MCF 10A (cell line): ENCODE results near the gene NYNRIN. TPM values are rescaled to one million over a fixed set of nuclear protein-coding genes. Genes with fewer than 3 reads are reported as not detected.

Experiments used
- BruUV-seq: library from RNA; stranded (reverse); fragments of 400-500 nt; replicated peaks from 2 replicates; lab custom pipeline; 2021; lab: Mats Ljungman, UMichigan
- CTCF ChIA-PET: fragments of 300-600 bp; sonication (Branson Sonifier 250); formaldehyde crosslinking; extraction: SDS; loops from one replicate; lab custom pipeline; 2021; ENCODE audit warnings: antibody characterized with exemption, inconsistent platforms; lab: Yijun Ruan, JAX
- POLR2A ChIA-PET: fragments of 300-600, 350-650 bp; sonication (Branson Sonifier 250); formaldehyde crosslinking; extraction: SDS; loops from one replicate; lab custom pipeline; 2020; ENCODE audit warnings: antibody characterized with exemption, inconsistent platforms; lab: Yijun Ruan, JAX
- DNase-seq: peaks from one replicate; pipeline ENCODE4 v3.0.0-alpha.2; 2018; ENCODE audit not compliant: unreplicated experiment
- H3K27ac Mint-ChIP-seq: one replicate; pipeline ENCODE4 v1.8.0; 2022; ENCODE audit warnings: mild to moderate bottlenecking, low read depth, mixed read lengths; ENCODE audit not compliant: unreplicated experiment
- H3K27me3 Mint-ChIP-seq: one replicate; pipeline ENCODE4 v1.8.0; 2022; ENCODE audit warnings: mixed read lengths; ENCODE audit not compliant: insufficient read depth, unreplicated experiment
- H3K36me3 Mint-ChIP-seq: one replicate; pipeline ENCODE4 v1.8.0; 2022; ENCODE audit warnings: mild to moderate bottlenecking, moderate library complexity, mixed read lengths; ENCODE audit not compliant: insufficient read depth, unreplicated experiment
- H3K4me1 Mint-ChIP-seq: one replicate; pipeline ENCODE4 v1.8.0; 2022; ENCODE audit warnings: mixed read lengths; ENCODE audit not compliant: insufficient read depth, unreplicated experiment
- H3K4me3 Mint-ChIP-seq: one replicate; pipeline ENCODE4 v1.8.0; 2022; ENCODE audit warnings: mild to moderate bottlenecking, moderate library complexity, mixed read lengths; ENCODE audit not compliant: unreplicated experiment
- H3K9me3 Mint-ChIP-seq: one replicate; pipeline ENCODE4 v1.8.0; 2022; ENCODE audit warnings: mixed read lengths; ENCODE audit not compliant: unreplicated experiment
- CTCF ChIP-seq: fragments of 200-600 bp; IDR thresholded peaks from one replicate; pipeline ENCODE4 v1.8.0; 2022; ENCODE audit warnings: antibody characterized with exemption, mild to moderate bottlenecking; ENCODE audit not compliant: unreplicated experiment
- intact Hi-C: fragments of 100-400 bp; cut with micrococcal nuclease; formaldehyde crosslinking; loops from 2 replicates; pipeline ENCODE4 v1.14.1; 2022
- total RNA-seq: library from RNA; stranded (reverse); gene quantifications from 2 replicates; pipeline ENCODE4 v1.2.3, GENCODE V29; 2022

NYNRIN gene
- total RNA-seq, 1 experiment from 2014 or later = not detected

GRCh38 chr14:24414077-24414476 is 15.3 kb downstream of the NYNRIN start:
- CTCF ChIA-PET = interaction anchor here (0.5 to 10.5 kb wide), 9 partner anchors 10 to 84 kb away, joined by 3 to 109 read pairs (median 7); partner anchors contain the start of genes ADCY4 and KHNYN
- intact Hi-C loops = no loop called here
- no peak for TF ChIP-seq CTCF

GRCh38 chr14:24414732-24415420 is 16.1 kb downstream of the NYNRIN start:
- ChIA-PET CTCF (interaction anchor here (0.7 to 5.9 kb wide), 9 partner anchors 9 to 81 kb away, joined by 3 to 41 read pairs (median 4); partner anchors contain the start of gene KHNYN), POLR2A (no interaction called here)
- Mint-ChIP-seq H3K36me3 (no peaks in the 10 kb centered on the region), H3K9me3 (no peaks in the 10 kb centered on the region), H3K4me1 (peaks cover 11% of the 10 kb centered on the region), H3K27me3 (no peaks in the 10 kb centered on the region), H3K27ac (no peak overlapping the region), H3K4me3 (no peak overlapping the region)
- TF ChIP-seq CTCF = no peak
- BruUV-seq = no TSS peak
- intact Hi-C loops = no loop called here
- DNase-seq = no peak

More at GRCh38 chr14:24414077-24414476, 15.3 kb downstream of the NYNRIN start:
- H3K27ac Mint-ChIP-seq = no peak overlapping the region
- DNase-seq = no peak
- peaks cover 11% of the 10 kb centered on the region for H3K4me1 Mint-ChIP-seq
- POLR2A ChIA-PET = interaction anchor here (0.6 kb wide), 2 partner anchors 16 to 101 kb away, joined by 3 read pairs; no protein-coding TSS in a partner anchor
- no peaks in the 10 kb centered on the region for H3K9me3 Mint-ChIP-seq
- no peak overlapping the region for H3K4me3 Mint-ChIP-seq
- no TSS peak for BruUV-seq
- H3K27me3 Mint-ChIP-seq = no peaks in the 10 kb centered on the region
- no peaks in the 10 kb centered on the region for H3K36me3 Mint-ChIP-seq

- peaks cover 11% of the 10 kb centered on the region for H3K4me1 Mint-ChIP-seq
- no peaks in the 10 kb centered on the region for H3K36me3 Mint-ChIP-seq
- no peak overlapping the region for H3K27ac Mint-ChIP-seq
- ChIA-PET POLR2A (no interaction called here), CTCF (interaction anchor here (0.7 to 5.9 kb wide), 6 partner anchors 8 to 82 kb away, joined by 3 to 41 read pairs (median 6); no protein-coding TSS in a partner anchor)
- no peak overlapping the region for H3K4me3 Mint-ChIP-seq
- intact Hi-C loops = no loop called here
- BruUV-seq = no TSS peak
- no peaks in the 10 kb centered on the region for H3K9me3 Mint-ChIP-seq
- no peak for TF ChIP-seq CTCF
- no peak for DNase-seq
- H3K27me3 Mint-ChIP-seq = no peaks in the 10 kb centered on the region
Measured at GRCh38 chr14:24415421-24416253, 16.8 kb downstream of the NYNRIN start.
